ENCODE results near the gene GALNT17. TPM values are rescaled to one million over a fixed set of nuclear protein-coding genes. Genes with fewer than 3 reads are reported as not detected.

Gene GALNT17
- polyA plus RNA-seq, 1 donor from 2014 or later: 15.7 TPM

- no peak overlapping the region for H2AFZ ChIP-seq (ENCODE audit: low read depth, low read length)
- TF ChIP-seq CTCF (IDR thresholded peaks at IDR 0.05; ENCODE audit: poor library complexity, severe bottlenecking) (no peak), TAF1 (IDR thresholded peaks at IDR 0.05; ENCODE audit: low read depth) (no peak), REST (IDR thresholded peaks at IDR 0.05; ENCODE audit: borderline replicate concordance) (no peak), MXI1 (conservative IDR thresholded peaks at IDR 0.05; ENCODE audit: poor library complexity, severe bottlenecking) (no peak), EZH2 (IDR thresholded peaks at IDR 0.05; ENCODE audit: borderline replicate concordance, insufficient read depth, low read length, poor library complexity, severe bottlenecking) (no peak), EP300 (conservative IDR thresholded peaks at IDR 0.05; ENCODE audit: poor library complexity, severe bottlenecking) (no peak), SMC3 (conservative IDR thresholded peaks at IDR 0.05; ENCODE audit: poor library complexity) (no peak), POLR2AphosphoS5 (IDR thresholded peaks at IDR 0.05) (no peak), RAD21 (conservative IDR thresholded peaks at IDR 0.05) (no peak)
- H3K79me2 ChIP-seq (replicated peaks; ENCODE audit: insufficient read depth, low read length): no peaks in the 10 kb centered on the region
- H3F3A ChIP-seq (ENCODE audit: insufficient read depth, low read length, poor library complexity, severe bottlenecking): no peaks in the 10 kb centered on the region
- no peak overlapping the region for H3K27ac ChIP-seq (ENCODE audit: low read length)
- H3K9me2 ChIP-seq (ENCODE audit: insufficient read depth, low read length): no peaks in the 10 kb centered on the region
- peaks cover 6% of the 10 kb centered on the region for H3K9me3 ChIP-seq (ENCODE audit: low read length)
- no peaks in the 10 kb centered on the region for H3K27me3 ChIP-seq (ENCODE audit: insufficient read depth, low read depth, low read length)
- H3K4me2 ChIP-seq (ENCODE audit: low read length): no peak overlapping the region
- H3K4me3 ChIP-seq (ENCODE audit: low read length): no peak overlapping the region
- H4K20me1 ChIP-seq (ENCODE audit: insufficient read depth): no peaks in the 10 kb centered on the region
- no peaks in the 10 kb centered on the region for H3K36me3 ChIP-seq (ENCODE audit: insufficient read depth, low read length)
- H3K9ac ChIP-seq (ENCODE audit: low read length): no peak overlapping the region
Measured at GRCh38 chr7:71220210-71220695, 88.3 kb downstream of the GALNT17 start.

- Histone ChIP-seq H3K4me3 (ENCODE audit: low read length) (no peak overlapping the region), H4K20me1 (ENCODE audit: insufficient read depth) (no peaks in the 10 kb centered on the region), H2AFZ (ENCODE audit: low read depth, low read length) (no peak overlapping the region), H3K4me2 (ENCODE audit: low read length) (no peak overlapping the region), H3F3A (ENCODE audit: insufficient read depth, low read length, poor library complexity, severe bottlenecking) (no peaks in the 10 kb centered on the region), H3K27me3 (ENCODE audit: insufficient read depth, low read depth, low read length) (no peaks in the 10 kb centered on the region), H3K9me3 (ENCODE audit: low read length) (peaks cover 6% of the 10 kb centered on the region), H3K36me3 (ENCODE audit: insufficient read depth, low read length) (no peaks in the 10 kb centered on the region), H3K27ac (ENCODE audit: low read length) (no peak overlapping the region), H3K79me2 (replicated peaks; ENCODE audit: insufficient read depth, low read length) (no peaks in the 10 kb centered on the region), H3K9me2 (ENCODE audit: insufficient read depth, low read length) (no peaks in the 10 kb centered on the region), H3K9ac (ENCODE audit: low read length) (no peak overlapping the region)
- TF ChIP-seq TAF1 (IDR thresholded peaks at IDR 0.05; ENCODE audit: low read depth) (no peak), POLR2AphosphoS5 (IDR thresholded peaks at IDR 0.05) (no peak), EZH2 (IDR thresholded peaks at IDR 0.05; ENCODE audit: borderline replicate concordance, insufficient read depth, low read length, poor library complexity, severe bottlenecking) (no peak)
Measured at GRCh38 chr7:71221049-71221448, 89.1 kb downstream of the GALNT17 start.

Data from neural cell (in vitro differentiated cells).